ENCODE results near the gene FIGN. TPM values are rescaled to one million over a fixed set of nuclear protein-coding genes. Genes with fewer than 3 reads are reported as not detected.

FIGN gene
- total RNA-seq, 1 experiment from 2014 or later: 14.6 TPM

- Mint-ChIP-seq H3K27me3 (ENCODE audit: low read depth) (no peaks in the 10 kb centered on the region), H3K4me1 (no peaks in the 10 kb centered on the region), H3K27ac (no peak overlapping the region), H3K4me3 (no peak overlapping the region), H3K36me3 (ENCODE audit: insufficient read depth in 1 of 3, low read depth in 3 of 3) (no peaks in the 10 kb centered on the region), H3K9me3 (no peaks in the 10 kb centered on the region)
- Histone ChIP-seq H2AFZ (ENCODE audit: low read length) (no peak overlapping the region), H3K14ac (ENCODE audit: insufficient read depth, low read length) (no peak overlapping the region), H3K4ac (ENCODE audit: low read depth, low read length) (no peak overlapping the region), H3K9ac (ENCODE audit: extremely low read depth, insufficient read length, low read length) (no peak overlapping the region), H3K23ac (ENCODE audit: insufficient read length, low read depth, low read length) (no peak overlapping the region), H2BK20ac (ENCODE audit: low read depth, low read length, poor library complexity, severe bottlenecking) (no peak overlapping the region), H2BK5ac (ENCODE audit: insufficient read length, low read length) (no peak overlapping the region), H3K79me1 (ENCODE audit: insufficient read depth, low read depth, low read length, poor library complexity, severe bottlenecking) (no peaks in the 10 kb centered on the region), H4K91ac (ENCODE audit: insufficient read length, low read depth, low read length) (no peak overlapping the region), H3K4me2 (ENCODE audit: insufficient read depth, insufficient read length, low read length) (no peak overlapping the region), H4K5ac (ENCODE audit: insufficient read length, low read depth, low read length) (no peak overlapping the region), H4K8ac (replicated peaks; ENCODE audit: insufficient read length, low read depth, low read length) (no peak overlapping the region), H3T11ph (ENCODE audit: low read length) (no peak overlapping the region), H3K9me3 (ENCODE audit: control insufficient read depth, low read depth, low read length) (no peaks in the 10 kb centered on the region), H3K23me2 (ENCODE audit: insufficient read length, low read depth, low read length, poor library complexity, severe bottlenecking) (no peaks in the 10 kb centered on the region), H3K27ac (ENCODE audit: insufficient read length, low read depth, low read length) (no peak overlapping the region), H3K56ac (ENCODE audit: insufficient read length, low read depth, low read length) (no peak overlapping the region), H2BK120ac (ENCODE audit: low read depth, low read length, poor library complexity, severe bottlenecking) (no peak overlapping the region), H3K79me2 (ENCODE audit: insufficient read depth, low read length) (no peaks in the 10 kb centered on the region), H3K27me3 (ENCODE audit: insufficient read depth, low read length) (no peaks in the 10 kb centered on the region), H2BK12ac (ENCODE audit: insufficient read length, low read depth, low read length) (no peak overlapping the region), H4K20me1 (ENCODE audit: control insufficient read depth, insufficient read depth, insufficient read length) (no peaks in the 10 kb centered on the region), H3K18ac (ENCODE audit: insufficient read length, low read depth, low read length) (no peak overlapping the region), H3K4me1 (ENCODE audit: insufficient read depth, low read length) (no peaks in the 10 kb centered on the region), H2BK15ac (ENCODE audit: low read depth, low read length) (no peak overlapping the region), H2AK5ac (ENCODE audit: insufficient read length, low read length) (no peak overlapping the region)
- TF ChIP-seq, protein P1, sequence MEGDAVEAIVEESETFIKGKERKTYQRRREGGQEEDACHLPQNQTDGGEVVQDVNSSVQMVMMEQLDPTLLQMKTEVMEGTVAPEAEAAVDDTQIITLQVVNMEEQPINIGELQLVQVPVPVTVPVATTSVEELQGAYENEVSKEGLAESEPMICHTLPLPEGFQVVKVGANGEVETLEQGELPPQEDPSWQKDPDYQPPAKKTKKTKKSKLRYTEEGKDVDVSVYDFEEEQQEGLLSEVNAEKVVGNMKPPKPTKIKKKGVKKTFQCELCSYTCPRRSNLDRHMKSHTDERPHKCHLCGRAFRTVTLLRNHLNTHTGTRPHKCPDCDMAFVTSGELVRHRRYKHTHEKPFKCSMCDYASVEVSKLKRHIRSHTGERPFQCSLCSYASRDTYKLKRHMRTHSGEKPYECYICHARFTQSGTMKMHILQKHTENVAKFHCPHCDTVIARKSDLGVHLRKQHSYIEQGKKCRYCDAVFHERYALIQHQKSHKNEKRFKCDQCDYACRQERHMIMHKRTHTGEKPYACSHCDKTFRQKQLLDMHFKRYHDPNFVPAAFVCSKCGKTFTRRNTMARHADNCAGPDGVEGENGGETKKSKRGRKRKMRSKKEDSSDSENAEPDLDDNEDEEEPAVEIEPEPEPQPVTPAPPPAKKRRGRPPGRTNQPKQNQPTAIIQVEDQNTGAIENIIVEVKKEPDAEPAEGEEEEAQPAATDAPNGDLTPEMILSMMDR (conservative IDR thresholded peaks at IDR 0.05): no peak
- DNase-seq: no peak
- WGBS (ENCODE audit: extremely low coverage, insufficient read length, low lambda C conversion rate): no CpG with 5 or more reads among the region's 3 CpGs
Observed at GRCh38 chr2:163548970-163549369, 186.8 kb downstream of the FIGN start.

Data from H9 (cell line).